Activated CD8-positive, alpha-beta memory T cell treated with anti-CD3 and anti-CD28 coated beads for 4 hours (primary cell): Measurements from ENCODE around the gene CCDC106.

Source experiments
- DNase-seq, 2 donors: peaks; one replicate each; pipeline ENCODE4 v3.0.0-alpha.2; 2020; ENCODE audit warnings: low read depth in 2 of 2

CCDC106 gene

DNA sequence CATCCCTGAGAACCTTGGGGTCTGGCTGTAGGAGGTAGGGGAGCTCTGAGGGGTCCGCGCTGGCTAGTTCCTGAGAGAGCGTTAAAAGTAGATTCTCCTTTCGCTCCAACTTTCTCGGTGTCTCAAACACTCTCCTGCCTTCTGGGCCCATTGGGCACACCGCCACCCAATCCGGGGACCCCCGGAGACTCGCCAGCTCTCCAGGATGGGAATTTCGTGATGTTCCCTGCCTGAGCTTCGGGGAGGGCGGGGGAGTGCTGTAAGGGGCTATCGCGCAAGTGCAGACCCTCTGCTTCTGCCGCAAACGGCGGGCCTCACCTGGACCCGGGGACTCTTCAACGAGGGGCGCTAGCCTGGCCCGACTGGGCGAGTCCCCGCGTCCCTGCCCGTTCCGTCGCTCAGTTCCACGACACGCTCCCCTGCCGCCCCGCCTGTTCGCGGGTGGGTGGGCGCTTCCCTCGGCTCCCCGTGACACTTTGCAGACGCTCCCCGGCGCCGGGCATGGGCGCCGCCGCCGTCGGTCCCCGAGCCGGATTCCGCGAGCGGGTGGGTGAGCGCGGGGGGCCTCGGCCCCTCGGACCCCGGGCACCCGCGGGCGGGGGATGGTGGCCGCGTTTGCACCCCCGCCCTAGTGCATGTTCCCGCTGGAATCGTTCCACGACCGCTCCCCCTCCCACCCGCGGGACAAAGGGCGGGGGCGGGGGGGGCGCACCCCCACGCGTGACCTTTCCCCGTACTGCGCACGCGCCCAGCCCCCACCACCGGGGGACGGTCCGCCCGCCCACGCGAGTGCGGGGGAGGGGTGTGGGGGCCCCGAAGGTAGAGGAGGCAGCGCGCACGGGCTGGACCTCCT is at the start of gene CCDC106:
Gene CCDC106 (plus strand): TSS at position 481 of the 853 bp plus-strand sequence. CDS start 835 bp downstream, outside the sequence.
- no peak for DNase-seq

- peak; percentile 80 to 87 for DNase-seq
These were observed 49.1 kb upstream of the CCDC106 start for GRCh38 chr19:55598719-55599467.

DNA sequence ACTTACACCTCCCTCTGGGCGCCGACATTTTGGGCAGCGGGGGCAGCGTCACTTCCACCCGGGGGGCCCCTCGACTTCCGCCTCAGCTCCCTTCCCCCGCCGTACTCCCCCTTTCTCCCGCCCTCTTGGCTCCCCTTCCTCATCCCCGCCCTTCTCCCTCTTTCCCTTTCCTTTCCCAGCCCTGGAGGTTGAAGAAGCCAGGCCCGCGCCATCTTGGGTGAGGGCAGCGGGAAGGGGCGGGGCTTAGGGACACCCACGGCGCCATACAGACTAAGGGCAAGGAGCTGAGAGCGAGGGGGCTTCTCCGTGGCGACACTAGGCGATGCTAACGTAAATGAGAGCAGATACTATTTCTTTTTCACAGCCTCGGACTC is 48.6 kb upstream of the CCDC106 start, which contains the start of gene FIZ1:
Gene FIZ1 (minus strand): TSS at position 50 of the 374 bp plus-strand sequence. CDS start 1,652 bp downstream, outside the sequence.
- peak; percentile 92 to 93 for DNase-seq

DNA sequence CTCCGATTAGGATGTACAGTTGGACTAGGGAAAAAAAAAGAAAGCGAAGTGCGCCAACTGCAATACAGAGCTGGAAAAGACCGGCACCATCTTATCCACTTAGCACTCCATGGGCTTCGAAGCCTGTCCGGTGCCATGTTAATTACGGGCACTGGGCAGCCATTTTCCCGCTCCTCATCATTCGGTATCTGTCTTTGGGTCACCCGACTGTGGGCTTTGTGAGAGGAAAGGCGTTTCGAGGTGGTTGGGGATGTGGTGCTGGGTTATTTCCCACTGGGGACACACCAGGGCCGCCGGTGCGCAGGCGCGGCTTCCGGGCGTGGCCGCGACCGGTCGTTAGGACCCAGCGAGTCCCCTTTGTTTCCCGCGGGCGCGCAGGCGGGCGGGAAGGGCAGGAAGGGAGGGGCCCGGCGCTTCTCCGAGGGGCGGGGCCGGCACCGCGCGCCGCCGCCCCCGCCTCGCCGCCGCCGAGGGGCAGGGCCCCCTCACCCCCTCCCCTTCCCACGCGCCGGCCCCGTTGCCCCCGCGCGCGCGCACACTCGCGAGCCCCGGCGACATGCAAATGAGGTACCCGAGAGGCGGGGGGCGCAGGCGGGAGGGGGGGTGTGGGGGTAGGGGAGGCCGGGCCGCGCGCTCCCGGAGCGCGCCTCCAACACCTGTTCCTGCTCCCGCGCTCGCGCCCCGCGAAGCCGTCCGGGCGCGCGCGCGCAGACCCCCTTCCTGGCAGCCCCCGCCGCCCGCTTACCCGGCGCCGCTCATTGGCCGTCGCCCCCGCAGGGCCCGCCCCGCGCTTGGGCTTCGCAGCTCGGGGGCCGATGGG is 48.0 kb upstream of the CCDC106 start, which contains the start of gene ZNF524:
Gene ZNF524 (plus strand): TSS at position 447 of the 820 bp plus-strand sequence. CDS start 1,825 bp downstream, outside the sequence.
- DNase-seq = peak; percentile 65 to 66

DNA sequence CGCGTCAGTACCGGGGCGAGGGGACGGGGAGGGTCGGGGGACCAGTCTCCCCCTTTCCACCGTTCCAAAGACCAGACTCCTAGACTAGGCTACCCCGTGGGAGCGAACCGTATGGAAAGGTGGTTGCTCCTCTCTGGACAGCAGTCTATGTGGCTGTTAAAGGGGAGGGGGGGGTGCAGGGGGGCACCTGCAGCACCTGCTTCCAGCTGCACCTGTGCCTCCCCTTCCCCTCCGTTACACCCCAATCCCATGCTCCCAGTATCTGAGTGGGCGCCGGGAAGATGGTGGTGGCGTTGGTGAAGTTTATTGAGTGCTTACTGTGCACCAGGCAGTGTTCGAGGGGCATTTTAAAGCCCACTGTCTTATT is 47.4 kb upstream of the CCDC106 start:
- DNase-seq = no peak

- DNase-seq = no peak
These were observed 46.9 kb upstream of the CCDC106 start for GRCh38 chr19:55601084-55601483.

DNA sequence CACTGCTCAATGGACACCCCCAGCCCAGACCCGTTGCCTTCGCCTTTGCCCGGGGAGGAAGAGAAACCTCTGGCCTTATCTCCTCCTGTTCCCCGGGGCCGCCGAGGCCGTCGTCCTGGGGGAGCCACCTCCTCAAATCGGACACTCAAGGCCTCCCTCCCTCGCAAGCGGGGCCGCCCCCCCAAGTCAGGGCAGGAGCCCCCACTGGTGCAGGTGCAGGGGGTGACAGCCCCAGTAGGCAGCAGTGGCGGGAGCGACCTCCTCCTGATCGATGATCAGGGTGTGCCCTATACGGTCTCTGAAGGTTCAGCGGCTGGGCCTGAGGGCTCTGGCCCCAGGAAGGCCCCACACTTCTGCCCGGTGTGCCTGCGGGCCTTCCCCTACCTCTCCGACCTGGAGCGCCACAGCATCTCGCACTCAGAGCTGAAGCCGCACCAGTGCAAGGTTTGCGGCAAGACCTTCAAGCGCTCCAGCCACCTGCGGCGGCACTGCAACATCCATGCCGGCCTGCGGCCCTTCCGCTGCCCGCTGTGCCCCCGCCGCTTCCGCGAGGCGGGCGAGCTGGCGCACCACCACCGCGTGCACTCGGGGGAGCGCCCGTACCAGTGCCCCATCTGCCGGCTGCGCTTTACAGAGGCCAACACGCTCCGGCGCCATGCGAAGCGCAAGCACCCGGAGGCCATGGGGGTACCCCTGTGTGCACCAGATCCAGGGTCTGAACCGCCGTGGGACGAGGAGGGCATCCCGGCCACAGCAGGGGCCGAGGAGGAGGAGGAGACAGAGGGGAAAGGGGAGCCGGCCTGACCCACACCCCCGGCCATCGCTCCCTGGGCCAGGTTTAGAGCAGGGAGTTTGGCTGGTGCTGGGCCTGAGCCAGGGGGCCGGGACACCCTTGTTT is 45.7 kb upstream of the CCDC106 start:
- no peak for DNase-seq

- DNase-seq = no peak
These were observed 44.9 kb upstream of the CCDC106 start for GRCh38 chr19:55603115-55603514.

DNA sequence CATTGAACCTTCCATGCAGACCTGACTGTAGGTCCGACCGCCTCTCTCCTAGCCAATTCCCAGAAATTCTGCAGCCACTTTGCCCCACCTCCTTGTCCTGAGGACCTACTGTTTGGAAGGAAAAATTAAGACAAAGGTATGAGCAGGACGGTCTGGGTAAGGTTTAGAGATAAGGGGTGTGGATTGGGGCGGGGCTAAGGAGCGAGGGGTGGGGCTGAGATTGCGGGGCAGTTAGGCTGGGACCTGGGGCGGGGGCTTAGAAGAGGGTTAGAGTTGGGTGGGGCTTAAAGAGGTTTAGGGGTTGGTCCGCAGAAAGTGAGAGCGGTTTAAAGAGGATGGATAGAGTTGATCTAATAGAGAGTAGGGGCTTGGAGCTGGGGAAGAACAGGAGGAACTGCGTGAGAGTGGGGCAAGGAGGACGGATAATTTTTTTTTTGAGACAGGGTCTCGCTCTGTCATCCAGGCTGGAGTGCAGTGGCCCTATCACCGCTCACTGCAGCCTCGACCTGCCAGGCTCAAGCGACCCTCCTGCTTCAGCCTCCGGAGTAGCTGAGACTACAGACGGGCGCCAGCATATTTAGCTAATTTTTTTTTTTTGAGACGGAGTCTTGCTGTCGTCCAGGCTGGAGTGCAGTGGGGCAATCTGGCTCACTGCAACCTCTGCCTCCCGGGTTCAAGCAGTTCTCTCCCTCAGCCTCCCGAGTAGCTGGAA is 44.3 kb upstream of the CCDC106 start:
- DNase-seq = no peak

DNA sequence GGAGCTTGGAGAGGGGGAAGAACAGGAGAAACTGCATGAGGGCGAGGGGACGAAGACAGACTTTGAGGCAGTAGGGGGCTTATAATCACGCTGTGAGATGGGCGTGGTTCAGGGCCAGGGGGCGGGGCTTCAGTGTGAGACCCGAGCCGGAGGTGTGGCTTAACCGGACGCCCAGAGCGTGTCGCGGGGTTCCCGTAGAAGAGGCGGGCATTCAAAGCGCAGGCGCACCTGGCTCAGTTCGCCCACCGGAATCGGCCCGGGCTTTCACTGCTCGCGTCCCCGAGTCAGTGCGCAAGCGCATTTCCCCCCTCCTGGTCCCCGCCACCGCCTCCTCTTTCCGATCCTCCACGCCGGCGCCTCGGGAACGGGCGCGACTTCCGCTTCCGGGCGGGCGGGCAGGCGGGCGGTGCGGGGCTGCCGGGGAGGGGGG is 42.8 kb upstream of the CCDC106 start:
- peak; percentile 97 to 98 for DNase-seq

- peak; percentile 44 to 52 for DNase-seq
These were observed 42.2 kb upstream of the CCDC106 start, which contains the start of gene ZNF865 for GRCh38 chr19:55605637-55606470. Gene ZNF865, plus strand, starts transcription at chr19:55605647. Its CDS starts 7,972 bp downstream, at chr19:55613619.

GRCh38 chr19:55606471-55606787 is 41.6 kb upstream of the CCDC106 start:
- DNase-seq = no peak

DNA sequence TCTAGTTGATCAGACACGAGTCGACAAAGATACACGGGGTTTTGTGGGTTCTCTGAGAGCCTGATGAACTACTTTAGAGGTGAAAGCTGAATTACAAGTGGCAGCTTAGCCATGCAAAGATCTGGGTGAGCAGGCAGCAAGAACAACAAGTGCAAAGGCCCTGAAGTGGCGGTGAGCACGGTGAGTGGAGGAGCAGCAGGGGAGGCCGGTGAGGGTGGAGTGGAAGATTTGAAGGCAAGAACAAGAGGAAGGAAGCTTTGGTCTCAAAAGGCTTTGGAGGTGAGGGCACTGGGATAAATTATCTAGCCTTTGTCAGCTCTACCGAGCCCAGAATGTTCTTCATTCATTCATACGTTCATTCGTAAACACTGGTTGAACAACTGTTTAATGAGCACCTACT is 41.2 kb upstream of the CCDC106 start:
- DNase-seq = no peak

- no peak for DNase-seq
These were observed 38.7 kb upstream of the CCDC106 start for GRCh38 chr19:55609326-55609725.

- DNase-seq = no peak
These were observed 36.6 kb upstream of the CCDC106 start for GRCh38 chr19:55611300-55611982.

DNA sequence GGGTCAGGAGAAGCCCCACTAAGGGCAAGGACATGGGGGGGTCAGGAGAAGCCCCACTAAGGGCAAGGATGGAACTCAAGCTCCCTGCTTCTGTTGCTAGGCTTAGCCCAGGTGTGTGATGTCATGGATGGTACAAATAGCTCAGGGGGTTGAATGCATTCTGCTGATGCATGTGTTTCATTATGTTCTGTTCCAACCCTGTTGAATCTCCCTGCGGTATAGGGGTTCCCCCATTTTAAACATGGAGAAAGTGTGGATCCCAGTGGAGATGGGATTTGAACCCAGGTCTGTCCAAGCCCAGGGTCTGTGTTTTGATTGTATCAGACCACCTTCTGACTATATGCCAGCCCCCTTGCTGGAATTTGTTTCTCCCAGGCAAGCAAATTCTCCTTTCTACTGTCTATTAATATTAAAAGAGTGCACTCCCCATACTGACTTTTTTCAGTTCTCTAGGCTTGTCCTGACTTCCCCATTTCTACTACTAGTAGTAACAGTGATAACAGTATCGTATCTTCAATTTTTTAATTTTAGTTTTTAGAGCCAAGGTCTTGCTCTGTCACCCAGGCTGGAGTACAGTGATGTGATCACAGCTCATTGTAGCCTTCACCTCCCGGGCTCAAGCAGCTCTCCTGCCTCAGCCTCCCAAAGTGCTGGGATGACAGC is 35.9 kb upstream of the CCDC106 start:
- no peak for DNase-seq

- no peak for DNase-seq
These were observed 34.6 kb upstream of the CCDC106 start for GRCh38 chr19:55613396-55613795.
